Hindlimb muscle (tissue), 1 donor: ENCODE measurements around the gene HDAC7. TPM values are rescaled to one million over a fixed set of nuclear protein-coding genes. Genes with fewer than 3 reads are reported as not detected.
A peak's percentile ranks its signal among the peaks of the same experiment; 100 is the strongest.

Source experiments
- DNase-seq: peaks from one replicate; pipeline ENCODE4 v3.0.0-alpha.2; 2013
- polyA plus RNA-seq: library from polyadenylated mRNA; unstranded; fragments of 120-200 nt; gene quantifications from one replicate; pipeline ENCODE4 v1.2.1, GENCODE V29; 2013; ENCODE audit not compliant: insufficient read length

The HDAC7 gene
- polyA plus RNA-seq, 1 donor, result 67.2 TPM

GRCh38 chr12:47777741-47778558 lies 41.8 kb downstream of the HDAC7 start:
- no peak for DNase-seq

- DNase-seq, result no peak
Observed at GRCh38 chr12:47777151-47777550, 42.6 kb downstream of the HDAC7 start.

GRCh38 chr12:47776471-47777143 lies 43.1 kb downstream of the HDAC7 start:
- DNase-seq, result no peak

- no peak for DNase-seq
Observed at GRCh38 chr12:47775100-47775911, 44.4 kb downstream of the HDAC7 start.

GRCh38 chr12:47774663-47775062 lies 45.0 kb downstream of the HDAC7 start:
- DNase-seq, result no peak

GRCh38 chr12:47773858-47774580 lies 45.7 kb downstream of the HDAC7 start:
- no peak for DNase-seq

- DNase-seq, result peak; percentile 77
Observed at GRCh38 chr12:47773062-47773857, 46.4 kb downstream of the HDAC7 start, which contains the start of gene SLC48A1. Gene SLC48A1, plus strand, starts transcription at chr12:47773238. Its CDS starts 67 bp downstream, at chr12:47773305.

GRCh38 chr12:47772738-47773061 lies 47.0 kb downstream of the HDAC7 start:
- DNase-seq, result no peak

GRCh38 chr12:47772094-47772660 lies 47.5 kb downstream of the HDAC7 start:
- no peak for DNase-seq

GRCh38 chr12:47771304-47771703 lies 48.4 kb downstream of the HDAC7 start:
- DNase-seq, result no peak

GRCh38 chr12:47770086-47770726 lies 49.5 kb downstream of the HDAC7 start:
- no peak for DNase-seq

- DNase-seq, result no peak
Observed at GRCh38 chr12:47769234-47770085, 50.2 kb downstream of the HDAC7 start.

- no peak for DNase-seq
Observed at GRCh38 chr12:47768323-47768811, 51.3 kb downstream of the HDAC7 start.

GRCh38 chr12:47767216-47767724 lies 52.4 kb downstream of the HDAC7 start:
- no peak for DNase-seq

GRCh38 chr12:47766502-47767215 lies 53.0 kb downstream of the HDAC7 start:
- no peak for DNase-seq

GRCh38 chr12:47763481-47764346 lies 56.0 kb downstream of the HDAC7 start:
- no peak for DNase-seq

- DNase-seq, result no peak
Observed at GRCh38 chr12:47762850-47763465, 56.7 kb downstream of the HDAC7 start.
